NCI-H1436 (cell line): ENCODE measurements around the gene AP1M1.
A peak's percentile ranks its signal among the peaks of the same experiment; 100 is the strongest.

Experiments used
- DNase-seq: peaks from one replicate; lab custom pipeline; 2025; lab: John Stamatoyannopoulos, UW

Gene AP1M1

DNA sequence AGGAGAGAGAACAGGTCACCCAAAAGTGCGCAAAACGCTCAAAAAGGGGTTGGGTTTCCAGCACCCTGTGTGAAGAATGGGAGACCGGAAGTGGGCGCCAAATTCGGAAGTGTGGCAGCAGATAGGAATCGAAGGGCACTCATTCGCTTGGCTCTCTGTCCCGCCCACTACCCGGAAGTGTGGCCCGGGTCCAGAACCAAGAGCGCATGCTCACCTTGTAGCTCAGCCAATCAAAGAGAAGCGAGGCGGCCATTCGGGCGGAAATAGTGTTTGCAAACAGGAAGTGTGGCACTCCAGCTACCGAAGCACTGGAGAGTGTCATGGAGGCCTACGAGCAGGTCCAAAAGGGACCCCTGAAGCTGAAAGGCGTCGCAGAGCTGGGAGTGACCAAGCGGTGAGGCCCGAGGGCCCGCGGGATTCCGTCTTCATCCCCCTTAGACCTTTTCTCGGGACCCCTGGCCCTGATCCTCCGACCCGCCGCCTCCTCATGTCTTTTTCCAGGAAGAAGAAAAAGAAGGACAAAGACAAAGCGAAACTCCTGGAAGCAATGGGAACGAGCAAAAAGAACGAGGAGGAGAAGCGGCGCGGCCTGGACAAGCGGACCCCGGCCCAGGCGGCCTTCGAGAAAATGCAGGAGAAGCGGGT lies 12.5 kb upstream of the AP1M1 start, which contains the start of gene FAM32A:
TSS of gene FAM32A (plus strand) at position 288 of the 645 bp plus-strand sequence. CDS start at position 321, 33 bp downstream.
- DNase-seq, result peak; percentile 95

DNA sequence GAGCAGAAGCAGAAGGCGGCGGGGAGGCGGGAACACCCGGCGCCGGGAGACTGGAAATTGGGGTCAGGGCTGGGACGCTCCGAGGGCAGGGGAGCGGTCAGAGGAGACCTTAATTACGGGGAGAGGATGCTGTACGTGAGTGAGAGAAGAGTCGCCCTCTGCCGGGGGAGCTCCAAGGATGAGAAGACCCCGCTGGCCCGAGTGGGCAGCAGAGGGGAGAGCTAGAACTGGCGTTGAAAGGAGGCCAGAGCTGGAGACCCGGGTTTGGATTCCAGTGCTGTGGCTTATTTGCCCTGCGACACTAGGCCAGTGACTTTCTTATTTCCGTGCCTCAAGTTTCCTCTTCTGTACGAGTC lies 12.0 kb upstream of the AP1M1 start:
- peak; percentile 4 for DNase-seq

DNA sequence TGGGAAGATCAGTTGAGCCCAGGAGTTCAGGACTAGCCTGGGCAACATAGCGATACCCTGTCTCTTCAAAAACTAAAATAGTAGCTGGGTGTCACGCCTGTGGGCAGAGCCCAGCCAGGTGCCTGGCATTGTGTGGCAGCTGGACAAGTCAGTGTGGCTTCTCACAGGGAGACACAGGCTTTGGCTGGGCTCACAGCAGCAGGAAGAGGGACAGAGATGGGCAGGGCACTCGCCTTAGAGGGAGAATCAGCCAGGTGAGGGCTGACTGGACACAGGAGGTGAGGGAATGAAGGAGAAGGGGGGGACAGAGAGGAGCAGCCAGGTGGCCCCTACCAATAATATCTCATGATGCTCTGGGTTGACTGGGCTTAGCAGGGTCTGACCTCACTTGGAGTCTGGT lies 9.2 kb upstream of the AP1M1 start:
- no peak for DNase-seq

DNA sequence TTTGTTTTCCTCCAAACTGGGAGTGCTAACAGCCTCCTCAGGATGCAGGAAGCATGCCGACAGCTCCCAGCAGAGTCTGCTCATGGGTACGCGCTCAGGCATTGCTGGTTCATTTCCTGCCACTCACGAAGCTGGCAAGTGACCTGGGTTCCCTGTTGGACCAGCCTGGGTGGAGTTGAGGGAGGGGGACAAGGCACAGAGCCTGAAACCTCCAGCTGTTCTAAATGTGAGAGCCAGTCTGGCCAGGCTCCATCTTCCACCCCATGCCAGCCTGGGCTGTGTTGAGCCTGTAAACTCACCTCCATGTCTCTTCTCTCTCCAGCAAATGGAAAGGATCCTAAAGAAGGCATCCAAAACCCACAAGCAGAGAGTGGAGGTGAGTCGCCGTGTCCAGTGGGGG lies 7.5 kb upstream of the AP1M1 start:
- DNase-seq, result no peak

DNA sequence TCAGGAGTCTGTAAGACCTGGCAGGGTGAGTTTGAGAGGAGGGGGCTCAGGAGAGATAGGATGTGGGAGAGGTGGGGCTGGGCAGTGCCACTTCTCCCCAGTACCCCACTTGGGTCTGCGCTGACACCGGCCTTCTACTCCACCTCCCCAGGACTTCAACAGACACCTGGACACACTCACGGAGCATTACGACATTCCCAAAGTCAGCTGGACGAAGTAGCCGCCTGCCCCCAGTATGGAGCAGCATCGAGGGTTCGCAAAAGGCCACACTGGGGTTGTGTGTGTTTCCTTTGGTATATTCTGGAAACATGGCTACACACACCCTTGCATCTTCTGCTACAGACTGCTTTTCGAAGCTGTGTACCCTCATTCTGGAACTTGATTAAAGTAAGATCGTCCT lies 7.0 kb upstream of the AP1M1 start:
- no peak for DNase-seq

DNA sequence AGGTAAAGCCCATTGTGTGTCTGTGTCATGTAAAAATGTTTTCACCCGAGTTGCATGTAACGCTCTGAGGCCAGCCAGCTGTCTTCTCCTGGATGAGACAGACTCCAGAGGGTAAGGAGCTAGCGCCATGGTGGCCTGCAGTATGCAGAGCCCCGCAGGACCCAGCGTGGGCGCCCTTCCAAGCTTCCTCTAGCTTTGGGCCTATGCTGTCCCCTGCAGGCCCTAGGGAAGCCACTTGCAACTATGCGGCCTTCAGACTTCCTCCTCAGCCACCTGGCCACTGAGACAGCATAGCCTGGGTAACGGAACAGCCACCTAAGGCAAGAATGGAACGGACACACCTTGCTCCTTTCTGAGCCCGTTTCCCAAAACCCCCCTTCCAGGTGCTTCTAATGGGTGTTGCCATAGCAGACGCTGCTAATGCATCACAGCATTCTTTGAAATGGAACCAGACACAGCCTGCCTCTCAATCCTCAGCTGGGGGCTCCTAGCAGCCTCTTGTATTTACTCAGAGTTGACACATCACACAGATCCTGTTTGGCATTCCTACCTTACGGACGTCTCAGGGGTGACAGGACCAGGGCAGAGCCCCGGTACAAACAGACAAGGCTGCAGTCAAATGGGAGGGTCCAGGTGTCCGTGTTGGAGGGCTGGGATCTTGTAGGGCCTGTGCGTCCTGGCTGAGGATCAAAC lies 6.3 kb upstream of the AP1M1 start:
- no peak for DNase-seq

DNA sequence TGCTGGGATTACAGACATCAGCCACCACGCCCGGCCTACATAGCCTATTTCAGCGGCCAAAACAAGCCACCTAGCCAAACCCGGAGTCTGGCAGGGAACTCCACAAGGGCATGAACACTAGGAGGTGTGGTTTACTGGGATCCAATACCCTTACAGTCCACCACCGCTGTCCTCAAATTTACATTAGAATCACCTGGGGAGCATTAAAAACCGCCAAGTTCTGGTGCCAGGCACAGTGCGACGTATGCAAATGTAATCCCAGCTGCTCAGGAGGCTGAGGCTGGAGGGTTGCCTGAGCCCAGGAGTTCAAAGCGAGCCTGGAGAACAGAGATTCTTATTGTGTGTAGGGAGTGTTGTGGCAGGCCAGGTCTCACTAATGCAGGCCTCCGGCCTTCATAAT lies 4.2 kb upstream of the AP1M1 start:
- no peak for DNase-seq

DNA sequence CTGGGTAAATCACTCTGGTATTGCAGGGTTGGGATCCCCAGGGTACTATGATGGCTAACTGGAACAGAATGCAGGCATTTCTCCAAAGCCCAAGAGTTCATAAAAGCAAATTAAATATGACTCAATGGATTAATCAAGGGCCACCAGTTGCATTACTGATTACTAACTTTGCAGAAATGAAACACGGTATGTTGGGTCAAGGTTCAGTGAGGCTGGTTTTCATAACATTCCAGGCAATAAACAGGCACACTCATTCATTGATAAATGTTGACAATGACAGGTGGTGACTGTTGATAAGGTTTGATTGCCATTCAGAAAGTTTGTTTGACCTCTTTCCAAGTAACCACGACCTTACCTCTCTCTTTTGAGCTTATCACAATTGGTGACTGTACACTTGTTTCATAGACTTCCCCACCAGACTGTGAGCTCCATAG lies 506 bp upstream of the AP1M1 start:
- no peak for DNase-seq

DNA sequence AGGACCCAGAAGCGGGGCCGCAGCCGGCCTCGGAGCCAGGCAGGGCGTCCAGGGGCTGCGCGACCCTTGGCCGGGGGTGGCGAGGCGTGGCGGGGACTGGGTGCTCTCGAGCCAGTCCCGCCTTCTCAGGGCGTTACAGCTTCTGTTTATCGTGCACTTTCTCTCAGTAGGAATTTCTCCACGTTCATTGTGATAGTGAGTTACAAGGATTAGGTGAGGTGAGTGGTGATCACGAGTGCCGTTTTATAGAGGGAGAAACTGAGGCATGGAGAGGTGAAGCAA lies 600 bp downstream of the AP1M1 start:
- no peak for DNase-seq

DNA sequence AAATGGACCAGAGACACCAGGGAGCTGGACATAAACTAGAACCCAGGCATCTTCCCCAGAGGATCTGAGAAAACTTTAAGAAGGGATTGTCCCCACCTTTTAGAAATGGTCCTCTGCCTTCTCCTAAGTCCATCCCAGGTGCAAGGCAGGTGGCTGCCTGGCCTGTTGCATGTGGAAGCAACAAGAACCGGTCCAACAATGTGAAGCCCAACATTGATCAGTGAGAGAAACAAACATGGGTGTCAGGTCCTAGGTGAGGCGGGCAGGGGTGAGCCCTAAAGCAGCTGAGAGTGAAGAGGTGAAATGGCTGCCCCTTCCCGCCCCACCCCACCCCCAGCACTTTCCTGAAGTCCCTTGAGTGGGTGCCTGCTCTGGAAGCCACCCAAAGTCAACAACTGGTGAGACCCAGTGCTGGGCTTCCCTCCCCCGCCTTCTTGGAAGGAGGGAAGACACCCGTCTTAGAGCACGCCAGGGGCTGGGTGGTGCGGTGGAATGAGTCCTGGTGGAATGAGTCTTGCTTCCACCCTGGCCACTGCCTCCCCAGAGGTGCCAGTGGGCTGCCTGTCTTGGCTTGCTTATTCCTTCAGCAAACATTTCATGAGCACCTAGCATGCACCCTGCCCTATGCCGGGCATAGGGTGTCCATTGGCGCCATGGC lies 1.7 kb downstream of the AP1M1 start:
- no peak for DNase-seq

DNA sequence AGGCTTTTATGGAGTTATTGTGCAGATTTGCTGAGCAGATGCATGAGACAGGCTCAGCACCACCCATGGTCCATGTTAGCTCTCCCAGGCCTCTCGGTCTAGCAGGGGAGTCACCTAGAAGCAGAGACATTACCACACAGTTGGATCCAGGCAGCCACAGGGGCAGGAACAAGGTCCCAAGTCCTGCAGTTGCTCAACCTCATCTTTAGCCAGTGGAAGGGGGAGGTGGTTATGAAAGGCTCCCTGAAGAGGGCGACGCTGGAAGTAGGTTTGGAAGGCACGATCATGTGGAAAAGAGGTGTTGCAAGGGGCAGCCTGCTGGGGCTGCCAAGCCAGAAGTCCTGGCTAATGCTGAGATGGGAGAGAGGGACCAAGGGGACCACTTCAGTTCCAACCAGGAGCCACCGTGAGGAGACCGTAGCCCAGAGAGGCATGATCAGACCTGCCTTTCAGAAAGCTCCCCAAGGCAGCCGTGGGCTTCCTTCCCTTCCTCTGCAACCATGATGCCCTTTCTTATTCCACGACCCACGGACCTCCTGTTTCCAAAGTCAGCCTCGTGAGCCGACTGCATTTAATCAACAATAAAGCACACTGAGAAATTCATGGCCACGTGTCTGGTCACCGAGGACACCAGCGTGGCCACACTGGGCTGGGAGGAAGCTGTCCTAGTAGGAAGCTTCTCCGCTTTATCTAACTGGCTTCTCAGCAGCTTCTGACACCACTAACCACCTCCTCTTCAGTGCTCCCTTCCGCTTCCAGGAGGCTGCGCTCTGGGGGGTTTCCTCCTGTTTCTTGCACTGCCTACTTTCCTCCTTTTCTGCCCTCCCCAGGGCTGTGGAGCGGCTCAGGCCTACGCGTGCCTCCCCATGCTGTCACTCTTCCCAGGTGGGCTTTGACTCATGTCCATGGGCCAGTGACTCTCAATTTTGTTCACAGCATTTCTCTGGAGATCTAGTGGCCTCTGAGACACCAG lies 2.6 kb downstream of the AP1M1 start:
- DNase-seq, result no peak

DNA sequence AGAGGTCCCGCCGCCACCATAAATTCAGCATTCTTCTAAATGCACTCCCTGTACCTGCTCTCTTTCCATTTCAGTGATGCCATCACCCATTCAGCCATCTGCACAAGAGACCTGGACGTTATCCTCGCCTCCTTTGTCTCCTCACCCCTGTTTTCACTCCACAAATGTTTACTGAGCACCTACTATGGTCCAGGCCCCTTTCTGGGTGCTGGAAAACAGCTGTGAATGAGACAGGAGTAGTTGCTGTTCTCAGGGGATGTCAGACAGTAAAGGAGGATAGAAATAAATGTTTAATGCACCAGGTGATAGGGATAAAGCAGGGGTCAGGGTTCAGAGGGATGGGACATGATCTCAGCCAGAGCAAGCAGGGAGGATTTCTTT lies 3.3 kb downstream of the AP1M1 start:
- no peak for DNase-seq

DNA sequence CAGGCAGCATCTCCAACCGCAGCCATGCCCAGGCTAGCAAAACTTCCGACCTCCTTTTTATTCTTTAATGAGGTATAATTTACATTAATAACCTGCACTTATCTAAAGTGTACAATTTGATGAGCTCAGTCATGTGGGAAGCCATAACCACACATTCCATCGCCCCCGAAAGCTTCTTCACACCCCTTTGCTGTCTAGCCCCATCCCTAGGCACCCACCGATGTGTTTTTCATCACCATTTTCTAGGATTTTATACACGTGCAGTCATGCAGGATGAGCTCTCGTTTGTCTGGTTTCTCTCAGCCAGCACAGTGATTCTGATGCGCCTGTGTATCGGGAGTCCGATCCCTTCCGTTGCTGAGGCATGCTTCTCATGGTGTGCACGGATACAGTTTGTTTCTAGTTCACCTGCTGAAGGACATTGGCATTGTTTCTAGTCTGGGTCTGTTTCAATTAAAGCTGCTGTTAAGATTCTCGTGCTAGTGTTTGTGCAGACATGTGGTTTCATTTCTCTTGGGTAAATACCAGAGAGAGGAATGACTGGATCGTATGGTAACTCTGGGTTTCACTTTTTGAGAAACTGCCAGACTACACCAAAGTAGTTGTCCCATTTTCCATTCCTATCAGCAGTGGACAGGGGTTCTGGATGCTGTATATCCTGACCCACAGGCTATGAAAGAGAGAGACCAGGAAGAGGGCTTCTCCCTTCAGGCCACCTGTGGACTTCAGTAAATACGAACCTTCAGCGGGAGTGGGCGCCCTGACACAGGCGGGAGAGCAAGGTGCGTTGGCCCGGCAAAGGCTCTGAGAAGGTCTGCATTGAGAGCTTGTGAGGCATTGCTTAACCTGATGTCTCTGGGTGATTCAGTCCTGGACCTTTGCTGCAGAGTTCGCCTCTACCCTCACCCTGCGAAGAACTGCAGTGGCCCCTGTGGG lies 4.9 kb downstream of the AP1M1 start:
- DNase-seq, result no peak

DNA sequence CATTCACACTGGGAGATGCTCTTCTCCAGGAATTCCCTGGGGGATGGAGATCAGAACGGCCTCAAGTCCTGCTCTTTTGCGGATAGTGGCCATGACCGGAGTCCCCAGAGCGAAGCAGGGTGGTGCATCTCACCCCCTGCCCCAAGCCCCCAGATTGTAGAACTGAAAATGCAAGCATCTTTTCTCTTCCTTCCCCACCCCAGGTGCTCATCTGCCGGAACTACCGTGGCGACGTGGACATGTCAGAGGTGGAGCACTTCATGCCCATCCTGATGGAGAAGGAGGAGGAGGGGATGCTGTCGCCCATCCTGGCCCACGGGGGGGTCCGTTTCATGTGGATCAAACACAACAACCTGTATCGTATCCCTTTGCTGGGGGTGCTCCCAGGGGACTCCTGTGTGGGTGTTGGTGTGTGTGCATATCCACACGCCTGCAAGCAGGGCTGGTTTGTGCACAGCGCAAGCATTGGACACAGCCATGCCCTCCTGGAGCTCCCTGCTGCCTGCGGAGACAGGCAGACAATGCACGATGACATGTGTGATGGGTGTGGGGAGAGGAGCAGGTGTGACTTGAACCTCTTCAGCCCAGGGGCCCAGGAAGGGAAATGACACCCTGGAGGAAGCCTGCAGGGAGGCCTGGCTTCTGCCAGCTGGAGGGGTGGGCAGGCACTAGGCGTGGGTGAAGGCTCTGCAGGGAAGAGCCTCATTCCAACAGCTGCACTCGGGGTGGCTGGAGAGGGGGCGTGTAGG lies 5.7 kb downstream of the AP1M1 start:
- DNase-seq, result no peak

DNA sequence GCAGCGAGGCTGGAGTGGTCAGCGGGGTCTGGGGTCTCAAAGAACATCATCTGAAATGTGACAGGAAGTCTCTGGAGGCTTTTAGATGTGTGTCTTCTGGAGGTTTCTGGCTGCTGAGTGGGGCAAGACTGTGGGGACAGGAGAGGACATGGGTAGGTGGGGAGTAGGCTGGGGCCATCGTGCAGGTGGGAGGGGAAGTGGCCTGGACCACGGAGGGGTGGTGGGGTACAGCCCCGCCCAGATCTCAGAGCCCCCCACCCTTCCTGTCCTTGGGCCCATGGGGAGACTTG lies 6.2 kb downstream of the AP1M1 start:
- no peak for DNase-seq

DNA sequence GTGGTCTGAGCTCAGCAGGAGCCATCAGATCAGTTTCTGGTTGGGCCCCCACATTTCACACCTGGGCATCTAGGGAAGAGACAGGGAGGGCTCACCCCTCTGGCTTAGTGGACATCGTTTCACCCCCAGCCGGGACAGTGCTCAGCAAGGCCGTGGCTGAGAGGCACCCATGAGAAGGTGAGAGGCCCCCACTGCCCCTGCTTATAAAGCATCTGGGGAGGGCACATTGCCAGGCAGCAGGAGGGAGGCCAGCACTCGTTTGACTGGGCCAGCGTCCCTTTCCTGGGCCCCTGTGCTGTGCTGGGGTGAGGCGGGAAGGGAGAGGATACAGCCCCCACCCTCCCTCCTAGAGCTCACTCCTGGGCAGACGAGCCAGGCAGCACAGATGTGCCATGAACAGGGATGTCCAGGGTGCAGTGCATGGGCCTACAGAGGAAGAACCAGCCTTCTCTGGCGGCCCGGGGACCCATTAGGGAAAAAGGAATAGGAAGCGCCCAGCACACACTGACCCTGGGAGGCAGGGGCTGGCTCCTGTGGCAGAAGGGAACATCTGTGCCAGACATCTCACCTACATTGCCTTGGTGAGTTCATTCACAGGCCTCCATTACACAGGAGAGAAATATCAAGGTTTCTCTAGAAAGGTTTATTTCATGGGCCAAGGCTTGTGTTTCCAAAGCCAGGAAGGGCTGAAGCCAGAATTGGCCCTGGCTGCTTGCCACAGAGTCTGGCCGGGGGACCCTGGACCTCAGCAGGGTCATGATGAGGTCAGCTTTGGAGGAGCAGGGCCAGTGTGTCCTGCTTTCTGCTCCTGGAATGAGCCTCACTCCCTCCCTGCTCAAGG lies 7.7 kb downstream of the AP1M1 start:
- no peak for DNase-seq

DNA sequence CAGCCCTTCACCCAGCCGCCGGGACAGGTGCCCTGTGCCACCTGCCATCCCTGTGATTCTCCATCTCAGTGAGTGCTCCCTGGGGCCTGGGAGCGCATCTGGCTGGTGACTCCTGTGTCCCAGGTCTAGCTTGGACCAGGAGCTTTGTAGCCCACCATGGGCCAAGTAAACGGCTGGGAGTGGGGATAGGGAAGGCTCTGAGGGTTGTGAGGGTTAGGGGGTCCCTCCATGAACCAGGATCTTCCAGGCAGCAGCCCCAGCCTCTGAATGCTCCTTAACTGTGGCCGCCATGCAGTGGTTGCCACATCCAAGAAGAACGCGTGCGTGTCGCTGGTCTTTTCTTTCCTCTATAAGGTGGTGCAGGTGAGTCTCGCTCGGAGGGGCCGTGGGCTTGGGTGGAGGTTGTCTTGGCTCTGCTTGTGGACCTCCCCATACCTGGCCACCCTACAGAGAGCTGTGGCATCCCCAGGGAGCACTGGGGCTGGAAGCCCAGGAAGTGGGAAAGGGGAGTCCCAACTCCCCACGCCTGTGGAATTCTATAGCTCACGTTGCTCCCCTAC lies 8.4 kb downstream of the AP1M1 start:
- DNase-seq, result no peak

DNA sequence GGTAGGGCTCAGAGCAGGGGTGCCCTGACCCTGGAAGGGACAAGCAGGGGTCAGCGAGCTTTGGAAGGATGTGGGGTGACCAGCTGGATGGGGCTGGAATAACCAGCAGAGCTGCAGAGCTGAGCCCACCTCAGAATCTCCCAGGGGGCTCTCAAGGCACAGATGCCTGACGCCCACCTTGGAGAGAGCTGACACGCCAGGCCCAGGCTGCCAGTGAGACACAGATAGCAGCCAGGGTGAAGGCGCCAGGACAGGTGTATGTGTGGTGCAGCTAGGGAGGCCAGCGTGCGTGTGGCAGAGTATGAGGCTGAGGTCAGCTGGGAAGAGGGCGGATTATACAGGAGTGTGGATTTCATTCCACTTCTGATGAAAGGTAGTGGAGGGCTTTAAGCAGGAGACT lies 8.9 kb downstream of the AP1M1 start:
- no peak for DNase-seq

DNA sequence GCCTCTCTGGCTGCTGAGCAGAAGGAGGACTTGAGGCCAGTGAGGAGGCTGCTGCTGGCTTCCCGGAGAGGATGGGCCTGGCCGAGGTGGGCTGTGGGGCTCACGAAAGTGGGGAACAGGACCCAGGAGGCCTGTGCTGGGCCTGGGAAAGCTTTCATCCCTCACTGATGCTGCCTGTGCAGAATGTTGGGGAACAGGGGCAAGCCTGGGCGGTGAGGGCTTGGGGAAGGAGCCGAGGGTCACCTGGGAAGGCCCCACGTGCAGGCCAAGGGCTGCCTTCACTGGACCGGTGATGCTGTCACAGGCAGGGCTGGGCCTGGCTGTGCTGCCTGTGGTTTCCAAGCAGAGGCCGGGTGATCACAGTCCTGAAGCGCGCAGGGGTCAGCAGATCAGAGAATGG lies 9.4 kb downstream of the AP1M1 start:
- no peak for DNase-seq
